SKM-1 (cell line): Measurements from ENCODE around the gene GRIA2.
"Not testable (repeated sequence)": the region's sequence is repeated elsewhere in the genome, so short reads cannot be mapped to it uniquely, and the experiment has no call there.

Source experiments
- DNase-seq: peaks from one replicate; lab custom pipeline; 2025; ENCODE audit not compliant: unreplicated experiment; lab: John Stamatoyannopoulos, UW

GRIA2 gene

DNA sequence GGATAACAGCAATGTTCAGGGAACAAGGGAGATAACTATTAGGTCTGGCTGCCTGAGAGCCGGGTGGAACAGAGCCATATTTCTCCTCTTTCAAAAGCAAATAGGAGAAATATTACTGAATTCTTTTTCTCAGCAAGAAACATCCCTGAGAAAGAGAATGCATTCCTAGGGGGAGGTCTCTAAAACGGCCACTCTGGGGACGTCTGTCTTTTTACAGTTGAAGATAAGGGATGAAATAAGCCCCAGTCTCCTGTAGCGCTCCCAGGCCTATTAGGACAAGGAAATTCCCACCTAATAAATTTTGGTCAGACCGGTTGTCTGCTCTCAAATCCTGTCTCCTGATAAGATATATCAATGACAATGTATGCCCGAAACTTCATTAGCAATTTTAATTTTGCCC, 37.6 kb downstream of the GRIA2 start:
- not testable (repeated sequence) for DNase-seq

DNA sequence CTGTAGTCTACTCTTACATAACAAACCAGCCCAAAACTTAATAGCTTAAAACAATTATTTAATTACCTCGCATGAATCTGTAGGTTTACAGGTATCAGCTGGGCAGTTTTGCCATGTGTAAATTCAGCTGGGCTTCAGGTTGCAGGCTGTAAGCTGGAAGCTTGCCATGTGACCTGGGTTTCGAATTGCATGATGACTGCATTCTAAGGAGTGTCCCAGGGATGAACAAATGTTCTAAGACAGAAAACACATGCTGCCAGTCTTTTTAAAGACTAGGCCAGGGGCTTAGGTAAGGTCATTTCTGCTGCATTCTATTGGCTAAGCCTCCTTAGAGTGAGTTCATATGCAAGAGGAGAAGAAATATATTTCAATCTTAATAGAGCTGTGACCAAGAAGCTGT, 44.8 kb downstream of the GRIA2 start:
- no peak for DNase-seq

DNA sequence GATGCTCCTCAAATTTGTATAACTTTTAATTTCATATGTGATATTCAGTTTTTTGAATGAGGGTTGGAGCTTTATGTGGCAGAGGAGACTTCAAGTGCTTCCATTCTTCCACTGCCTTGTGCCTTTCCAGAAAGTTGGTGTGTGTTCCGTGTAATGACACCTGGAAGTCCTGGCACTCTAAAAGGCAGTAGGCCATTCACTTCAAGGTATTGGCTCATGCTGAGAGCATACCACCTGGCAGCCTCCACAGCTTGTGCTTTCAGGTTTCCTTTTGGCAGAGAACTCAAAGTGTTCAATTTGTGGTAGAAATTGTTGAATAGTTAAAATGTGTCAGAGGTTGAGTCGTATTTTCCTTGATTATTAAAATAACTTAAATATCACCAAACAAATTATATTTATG, 49.6 kb downstream of the GRIA2 start:
- no peak for DNase-seq

DNA sequence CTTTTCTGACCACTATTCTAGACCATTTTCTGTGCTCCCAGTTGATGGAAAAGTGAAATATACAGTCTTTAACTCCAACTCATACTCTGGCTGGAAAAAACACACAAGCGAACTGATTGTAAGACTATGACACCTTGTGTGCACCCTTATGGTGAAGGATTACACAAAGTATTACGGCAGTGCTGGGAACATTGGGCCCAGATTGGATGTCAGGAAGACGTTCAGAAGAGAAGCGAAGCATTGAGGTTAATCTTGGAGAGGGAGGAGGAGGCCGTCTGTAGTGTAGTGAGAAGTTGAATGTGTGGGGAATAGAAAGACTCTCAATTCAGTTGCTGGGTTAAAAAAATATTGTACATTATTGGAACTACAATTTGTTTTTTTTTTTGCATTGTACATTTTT, 50.0 kb downstream of the GRIA2 start:
- DNase-seq = no peak

DNA sequence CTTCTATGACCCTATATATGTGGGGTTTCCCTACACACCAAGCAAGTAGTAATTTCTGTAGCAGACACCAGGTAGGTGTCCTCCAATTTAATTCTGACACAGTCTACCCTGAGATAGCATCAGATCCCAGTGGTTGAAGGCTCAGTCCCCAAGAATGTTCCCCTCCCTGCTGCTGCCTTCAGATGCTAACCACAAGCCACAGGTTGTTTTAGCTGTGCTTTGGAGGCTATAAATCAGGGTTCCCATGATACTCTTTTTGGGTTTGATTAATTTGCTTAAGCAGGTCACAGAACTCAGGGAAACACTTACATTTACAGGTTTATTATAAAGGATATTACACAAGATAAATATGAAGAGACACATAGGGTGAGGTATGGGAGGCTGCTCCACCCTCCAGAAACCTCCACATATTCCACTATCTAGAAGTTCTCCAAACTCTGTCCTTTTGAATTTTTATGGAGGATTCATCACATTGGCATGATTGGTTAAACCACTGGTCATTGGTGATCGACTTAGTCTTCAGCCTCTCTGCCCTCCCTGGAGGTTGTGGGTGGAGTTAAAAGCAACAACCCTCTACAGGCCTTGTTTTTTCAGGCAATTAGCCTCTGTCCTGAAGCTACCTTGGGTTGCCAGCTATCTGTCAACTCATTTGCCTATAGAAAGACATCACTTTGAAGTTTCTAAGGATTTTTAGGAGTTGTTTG, 50.8 kb downstream of the GRIA2 start:
- no peak for DNase-seq

DNA sequence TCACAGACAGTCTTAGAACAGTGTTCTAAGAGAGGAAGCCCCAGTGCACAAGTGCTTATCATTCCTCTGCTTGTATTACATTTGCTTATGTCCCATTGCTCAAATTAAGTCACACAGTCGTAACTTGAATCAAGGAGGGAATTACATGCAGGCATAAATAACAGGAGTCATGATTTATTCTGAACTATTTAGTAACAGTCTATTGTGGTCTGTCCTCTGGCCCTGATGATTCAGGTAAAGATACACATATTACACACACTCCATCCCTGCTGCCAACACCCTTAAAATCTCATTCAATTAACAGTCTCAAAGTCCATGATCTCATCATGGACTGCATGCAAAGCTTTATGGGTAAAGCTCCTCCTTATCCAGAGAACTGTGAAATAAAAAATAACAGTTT, 60.1 kb downstream of the GRIA2 start:
- DNase-seq = no peak

DNA sequence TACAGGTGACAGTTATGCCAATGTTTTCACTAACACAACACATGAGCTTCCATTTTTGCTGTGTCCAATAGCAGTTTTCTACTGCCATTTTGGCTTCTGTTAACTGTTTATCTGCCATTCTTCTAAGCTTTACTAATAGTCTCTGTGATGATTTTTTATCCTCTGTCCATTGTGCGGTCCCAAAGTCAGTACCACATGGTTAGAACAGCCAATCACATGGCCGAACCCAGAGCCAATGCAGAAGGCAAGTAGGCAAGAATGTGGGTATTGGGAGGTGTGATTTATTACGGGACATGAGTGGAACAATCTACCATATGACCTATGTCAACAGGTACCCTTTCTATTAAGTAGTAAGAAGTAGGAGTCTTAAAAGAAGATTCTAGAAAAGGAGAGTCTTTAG, 61.5 kb downstream of the GRIA2 start:
- DNase-seq = no peak

DNA sequence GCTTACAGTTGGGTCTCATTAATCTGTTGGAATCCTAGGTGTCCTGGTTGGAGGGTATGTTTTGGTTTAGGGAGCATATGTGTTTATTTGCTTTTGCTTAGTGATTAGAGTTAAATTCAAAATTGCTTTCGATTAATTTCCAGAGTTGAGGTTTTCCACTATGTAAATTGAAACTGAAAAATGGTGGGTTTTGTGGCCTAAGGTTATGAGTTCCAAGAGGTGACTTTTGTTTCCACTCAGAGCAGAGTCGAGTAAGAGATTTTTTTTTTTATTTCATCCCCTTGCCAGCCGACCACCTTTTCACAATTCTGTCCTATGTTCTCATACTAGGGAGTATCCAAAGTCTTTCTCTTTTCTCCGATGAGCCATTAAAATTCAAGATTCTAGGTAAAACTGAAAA, 66.9 kb downstream of the GRIA2 start:
- no peak for DNase-seq

DNA sequence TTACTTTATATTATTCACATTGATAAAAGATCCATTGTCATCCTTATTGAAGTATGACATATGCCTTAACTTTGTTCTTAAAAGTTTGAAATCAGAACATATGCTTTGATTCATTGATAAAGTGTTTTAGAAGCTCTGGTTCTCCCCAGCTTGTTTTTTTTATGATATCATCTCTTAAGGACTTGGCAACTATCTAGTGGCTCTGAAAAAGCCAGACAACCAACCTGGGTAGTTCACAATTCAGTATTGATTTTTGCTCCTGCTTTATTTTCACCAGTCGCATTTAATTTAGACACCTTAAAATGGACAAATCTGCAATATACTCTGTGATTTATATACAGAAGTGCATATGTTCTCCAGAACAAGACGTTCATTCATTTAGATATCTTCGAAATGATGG, 70.1 kb downstream of the GRIA2 start:
- DNase-seq = no peak

DNA sequence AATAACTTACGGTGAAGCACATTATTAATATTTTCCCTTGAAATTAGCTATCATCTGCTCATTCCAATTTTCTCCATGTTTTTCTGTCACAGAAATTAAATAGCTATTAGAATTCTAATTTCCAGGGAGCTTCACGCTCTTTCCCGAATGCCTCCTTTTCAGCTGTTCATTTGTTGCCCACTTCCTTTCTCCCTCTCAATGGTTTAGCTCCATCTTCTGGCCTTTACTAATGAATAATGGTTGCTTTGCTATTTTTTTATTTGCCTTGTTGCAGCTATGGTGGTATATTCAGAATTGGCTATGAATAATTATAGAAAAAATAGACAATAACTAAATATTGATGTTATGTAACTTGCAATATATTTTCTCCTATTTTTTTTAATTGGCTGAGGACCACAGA, 70.5 kb downstream of the GRIA2 start:
- no peak for DNase-seq

DNA sequence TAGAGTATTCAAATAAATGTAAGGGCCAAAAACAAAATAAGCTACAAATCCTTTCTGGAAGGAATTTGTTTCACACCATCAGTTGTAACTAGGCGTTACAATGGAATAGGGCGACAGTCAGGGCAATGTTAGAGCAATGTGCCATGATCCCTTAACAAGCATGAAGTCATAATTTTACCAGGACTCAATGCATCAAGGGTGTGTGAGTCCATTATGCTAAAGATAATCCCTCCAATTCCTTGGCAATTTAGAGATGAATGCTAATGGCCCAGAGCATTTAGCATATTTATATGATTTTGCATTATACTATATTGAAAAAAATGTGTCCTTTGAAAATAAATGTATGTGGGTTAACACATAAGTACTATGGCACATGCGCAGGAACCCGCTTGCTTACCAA, 73.1 kb downstream of the GRIA2 start:
- no peak for DNase-seq

DNA sequence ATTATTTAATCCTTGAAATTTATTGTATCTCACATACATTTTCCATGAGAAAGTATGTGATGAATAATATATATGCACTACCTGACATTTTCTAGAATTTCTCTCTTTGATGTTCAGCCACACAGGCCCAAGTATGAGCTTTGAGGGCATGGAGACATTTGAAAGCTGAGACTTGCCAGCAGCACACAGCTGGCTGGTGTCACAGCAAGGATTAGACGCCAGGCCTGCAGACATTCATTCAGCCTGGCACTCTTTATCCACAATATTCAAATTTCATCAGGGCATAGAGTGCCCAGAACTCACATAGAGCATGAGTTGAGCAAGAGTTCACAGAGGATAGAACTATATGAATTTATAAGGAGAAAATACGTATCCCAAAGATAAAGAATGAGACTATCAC, 74.0 kb downstream of the GRIA2 start:
- DNase-seq = no peak

DNA sequence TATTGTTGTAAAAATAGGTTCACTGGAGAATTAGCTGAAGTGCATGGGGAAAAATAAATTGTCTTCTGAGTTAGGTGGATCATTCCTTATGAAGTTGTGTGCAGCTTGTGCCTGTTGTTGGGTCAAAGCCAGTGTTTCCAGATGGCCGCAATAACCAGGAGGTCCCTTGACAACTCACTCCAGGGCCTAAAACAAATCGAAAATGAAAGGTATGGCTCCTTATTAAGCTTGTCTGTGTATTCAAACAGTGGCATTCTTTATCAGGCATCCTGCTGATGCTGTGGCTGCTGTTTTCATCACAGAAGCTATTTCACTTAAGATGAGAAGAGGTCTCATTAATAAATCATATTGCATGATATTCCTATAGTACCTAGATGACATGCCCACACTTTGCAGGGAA, 80.2 kb downstream of the GRIA2 start:
- no peak for DNase-seq

DNA sequence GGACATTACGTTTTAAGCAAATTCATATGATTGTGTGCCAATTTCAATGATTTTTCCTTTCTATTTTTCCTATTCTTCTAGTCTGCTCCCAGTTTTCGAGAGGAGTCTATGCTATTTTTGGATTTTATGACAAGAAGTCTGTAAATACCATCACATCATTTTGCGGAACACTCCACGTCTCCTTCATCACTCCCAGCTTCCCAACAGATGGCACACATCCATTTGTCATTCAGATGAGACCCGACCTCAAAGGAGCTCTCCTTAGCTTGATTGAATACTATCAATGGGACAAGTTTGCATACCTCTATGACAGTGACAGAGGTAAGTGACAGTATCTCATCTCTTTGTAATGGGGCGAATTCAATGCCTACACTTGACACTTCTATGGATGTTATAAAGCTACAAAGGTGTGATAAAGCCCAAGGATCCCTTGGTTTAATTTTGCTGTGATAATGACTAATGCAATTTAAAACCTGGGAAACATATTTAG, 83.0 kb downstream of the GRIA2 start:
- no peak for DNase-seq

DNA sequence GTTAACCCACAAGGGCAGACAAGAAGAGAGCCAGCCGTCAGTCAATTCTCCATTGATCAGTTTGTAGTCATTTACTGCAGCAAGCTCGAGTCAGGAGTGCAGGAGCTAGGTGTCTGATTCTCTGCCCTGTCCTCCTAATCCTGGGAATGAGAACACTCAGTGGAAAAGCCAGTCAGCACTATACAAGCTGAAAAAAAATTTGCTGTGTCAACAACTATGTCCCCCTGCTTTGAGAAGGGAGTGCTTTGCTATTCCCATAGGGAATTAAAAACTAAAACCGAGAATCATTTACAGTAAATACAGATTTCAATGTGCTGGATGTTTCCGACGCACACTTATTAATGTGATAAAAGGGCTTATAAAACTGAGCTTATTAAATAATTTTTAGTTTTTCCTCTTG, 84.2 kb downstream of the GRIA2 start:
- DNase-seq = no peak

DNA sequence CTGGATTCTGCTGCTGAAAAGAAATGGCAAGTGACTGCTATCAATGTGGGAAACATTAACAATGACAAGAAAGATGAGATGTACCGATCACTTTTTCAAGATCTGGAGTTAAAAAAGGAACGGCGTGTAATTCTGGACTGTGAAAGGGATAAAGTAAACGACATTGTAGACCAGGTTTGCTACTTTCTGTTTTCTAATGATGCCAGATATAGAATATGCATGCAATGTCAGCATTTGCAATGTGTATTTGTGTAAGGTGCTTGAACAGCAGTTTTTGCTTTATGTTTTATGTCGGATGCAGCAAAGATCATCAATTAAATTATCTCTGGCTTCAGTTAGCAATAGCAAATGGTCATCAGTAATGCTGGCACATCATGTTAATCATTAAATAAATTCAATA, 92.2 kb downstream of the GRIA2 start:
- no peak for DNase-seq

DNA sequence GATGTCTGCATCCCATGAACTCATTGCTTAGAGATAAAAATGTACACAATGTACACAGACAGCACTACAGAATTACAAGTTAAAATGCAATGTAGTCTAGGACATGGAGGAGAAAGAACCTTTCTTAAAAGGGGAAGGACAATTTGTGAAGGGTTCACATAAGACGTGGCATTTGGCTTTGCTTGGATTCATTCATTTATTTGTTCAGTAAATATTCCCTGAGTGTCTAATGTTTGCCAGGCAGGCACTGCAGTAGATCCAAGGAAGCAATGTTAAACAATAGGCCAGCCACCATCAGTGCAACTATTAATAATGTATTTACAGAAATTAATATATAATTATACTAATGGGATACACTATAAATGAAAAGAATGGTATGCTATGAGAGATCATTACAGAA, 94.4 kb downstream of the GRIA2 start:
- no peak for DNase-seq

DNA sequence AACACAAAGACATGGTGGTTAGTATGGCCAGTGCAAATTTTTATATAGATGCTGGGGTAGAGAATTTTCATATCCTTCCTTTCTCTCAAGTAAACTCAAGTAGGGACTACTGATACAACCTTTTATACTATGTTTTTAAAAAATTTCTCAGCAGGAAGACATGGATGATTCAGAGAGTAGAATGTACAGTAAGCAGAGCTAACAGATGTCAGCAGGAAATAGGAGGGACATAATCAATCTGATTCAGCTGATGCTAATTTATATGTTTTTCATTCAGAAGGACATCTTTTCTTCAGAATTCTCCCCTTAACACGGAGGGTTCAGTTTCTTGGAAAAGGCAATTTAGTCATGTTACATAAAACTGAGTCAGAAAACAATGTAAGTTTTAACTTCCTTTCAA, 95.4 kb downstream of the GRIA2 start:
- DNase-seq = no peak

DNA sequence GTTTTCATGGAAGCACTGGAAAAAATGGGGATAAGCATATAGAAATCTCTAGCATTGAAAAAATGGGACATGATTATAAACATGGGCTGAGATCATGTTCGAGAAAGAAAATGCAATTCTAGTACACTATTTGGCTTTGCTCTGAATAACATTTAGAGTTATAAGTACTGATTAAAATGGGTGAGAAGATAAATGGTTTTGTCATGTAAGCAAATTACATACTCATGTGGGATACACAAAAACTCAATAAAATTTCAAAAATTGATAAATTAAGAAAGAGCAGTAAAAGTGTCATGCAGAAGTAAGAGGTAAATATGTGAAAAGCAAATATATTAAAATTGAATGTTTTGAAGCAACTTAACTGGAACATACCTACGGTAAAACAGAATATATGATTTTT, 99.6 kb downstream of the GRIA2 start:
- no peak for DNase-seq

DNA sequence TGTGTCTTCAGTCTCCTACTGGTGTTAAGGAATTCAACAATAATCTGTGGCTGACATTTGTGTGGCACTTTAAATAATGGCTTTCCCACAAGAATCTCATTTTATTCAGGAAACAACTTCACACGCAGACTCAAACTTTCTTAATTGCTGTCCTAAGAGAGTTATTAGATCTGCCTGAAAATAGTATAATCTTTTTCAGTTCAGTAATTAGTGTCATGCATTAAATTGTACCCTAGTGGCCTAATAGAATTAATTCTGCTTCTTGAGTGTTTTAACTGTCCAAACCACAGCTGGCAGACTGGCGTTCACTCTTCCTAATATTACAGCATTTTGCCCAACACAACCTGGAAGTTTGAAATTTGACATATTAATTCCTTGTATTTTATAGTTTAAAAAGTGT, 107.1 kb downstream of the GRIA2 start:
- no peak for DNase-seq

DNA sequence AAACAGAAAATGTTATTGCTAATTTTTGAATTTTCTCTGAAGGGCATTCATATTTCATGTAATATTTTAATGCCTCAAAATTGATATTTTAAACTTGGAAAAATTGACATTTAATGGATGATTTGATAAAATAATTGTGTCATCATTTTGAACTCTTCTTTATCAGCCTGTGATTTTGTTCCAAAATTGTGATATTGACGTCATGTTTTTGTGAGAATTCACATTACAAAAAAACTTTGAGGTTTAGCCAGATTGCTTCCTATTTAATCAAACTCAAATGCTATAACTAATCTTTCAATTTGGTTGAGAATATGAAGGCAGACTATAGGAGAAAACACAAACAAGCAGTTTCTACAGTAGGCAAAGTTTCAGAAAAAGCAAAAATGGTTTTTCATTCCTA, 137.4 kb downstream of the GRIA2 start:
- DNase-seq = no peak

DNA sequence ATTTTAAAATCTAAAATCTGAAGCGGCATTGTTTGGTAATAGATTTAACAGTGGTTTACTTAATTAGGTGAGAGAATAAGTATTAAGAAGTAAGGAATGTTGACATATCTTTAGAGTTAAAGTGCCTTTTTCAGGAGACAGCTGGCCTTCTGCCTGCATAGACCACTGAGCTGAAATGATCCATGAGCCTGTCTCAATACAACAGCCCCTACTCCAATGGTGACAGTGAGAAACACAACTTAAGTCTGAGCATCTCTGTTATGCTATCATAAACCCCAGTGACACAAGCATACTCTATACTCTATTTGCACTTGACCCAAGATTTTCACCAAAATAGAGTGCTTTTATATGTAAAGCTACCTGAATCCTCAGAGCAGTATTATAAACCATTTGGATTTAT, 137.9 kb downstream of the GRIA2 start:
- DNase-seq = no peak

DNA sequence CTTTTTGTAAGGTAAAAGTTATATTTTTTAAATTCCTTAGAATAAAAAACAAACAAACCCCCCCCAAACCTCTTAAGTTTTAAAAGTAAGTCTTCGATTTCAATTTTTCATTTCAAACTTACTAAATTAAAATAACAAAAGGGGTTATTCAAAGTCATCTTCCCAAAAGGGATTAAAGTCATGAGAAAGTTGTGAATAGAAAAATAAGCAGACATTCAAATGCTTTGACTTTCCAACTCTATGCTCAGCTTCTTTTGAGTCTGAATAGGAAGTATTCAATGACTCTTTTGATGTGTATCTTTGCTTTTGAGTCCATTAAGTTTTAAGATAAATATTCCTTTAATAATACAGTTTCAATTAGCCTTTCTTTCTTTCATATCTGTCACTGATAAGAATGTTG, 138.3 kb downstream of the GRIA2 start:
- no peak for DNase-seq

DNA sequence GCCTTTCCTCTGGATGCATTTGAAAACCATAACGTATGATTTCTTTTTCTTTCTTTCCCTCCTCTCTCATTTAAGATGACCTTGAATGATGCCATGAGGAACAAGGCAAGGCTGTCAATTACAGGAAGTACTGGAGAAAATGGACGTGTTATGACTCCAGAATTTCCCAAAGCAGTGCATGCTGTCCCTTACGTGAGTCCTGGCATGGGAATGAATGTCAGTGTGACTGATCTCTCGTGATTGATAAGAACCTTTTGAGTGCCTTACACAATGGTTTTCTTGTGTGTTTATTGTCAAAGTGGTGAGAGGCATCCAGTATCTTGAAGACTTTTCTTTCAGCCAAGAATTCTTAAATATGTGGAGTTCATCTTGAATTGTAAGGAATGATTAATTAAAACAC, 142.8 kb downstream of the GRIA2 start:
- DNase-seq = no peak
